Body of pancreas (tissue), 4 donors: ENCODE results near the gene PGC. TPM values are rescaled to one million over a fixed set of nuclear protein-coding genes. Genes with fewer than 3 reads are reported as not detected.

Experiments used
- ATAC-seq: fragments of 150-250 bp; one replicate; pipeline ENCODE4 v1.9.1; 2016
- DNase-seq, 4 donors: peaks; one replicate each; pipeline ENCODE4 v3.0.0-alpha.2; 2019
- H3K27ac ChIP-seq, 4 donors: fragments of 200-600 bp; sonication (generic); 1 replicate in 3 of 4; 2 replicates in 1 of 4; pipeline versions ENCODE4 v1.5.1 to v1.6.1; 2016 to 2019; ENCODE audit warnings: mild to moderate bottlenecking in 1 of 4, mixed read lengths in 1 of 4, moderate library complexity in 1 of 4
- H3K27me3 ChIP-seq, 2 donors: fragments of 200-600 bp; sonication (generic); one replicate each; pipeline ENCODE4 v1.6.0; 2016; ENCODE audit warnings: mild to moderate bottlenecking in 1 of 2
- H3K36me3 ChIP-seq, 2 donors: fragments of 200-600 bp; sonication (generic); replicated peaks in 1 of 2; 2 replicates each; pipeline ENCODE4 v1.5.1; 2016; ENCODE audit warnings: low read depth in 2 of 2; ENCODE audit not compliant: insufficient read depth in 1 of 2
- H3K4me1 ChIP-seq: fragments of 200-600 bp; sonication (generic); one replicate; pipeline ENCODE4 v1.6.0; 2016
- H3K4me3 ChIP-seq, 2 donors: fragments of 200-600 bp; sonication (generic); 1 replicate in 1 of 2; 2 replicates in 1 of 2; pipeline ENCODE4 v1.5.1; 2016 to 2019
- H3K9me3 ChIP-seq, 3 donors: fragments of 200-600 bp; sonication (generic); 1 replicate in 2 of 3; 2 replicates in 1 of 3; pipeline ENCODE4 v1.5.1; 2016
- POLR2A ChIP-seq, 3 donors: fragments of 450-650 bp; IDR thresholded peaks; one replicate each; pipeline ENCODE4 v1.6.1; 2016; ENCODE audit warnings: antibody characterized with exemption in 3 of 3, mild to moderate bottlenecking in 2 of 3
- WGBS, 2 donors: methylation state at CpG; one replicate each; pipeline ENCODE4 v1.1.5; 2017; 5-methylcytosine and 5-hydroxymethylcytosine counted together
- intact Hi-C: fragments of 100-400 bp; cut with DNase I; formaldehyde crosslinking; loops from one replicate; pipeline ENCODE4 v1.15.1; 2023
- total RNA-seq, 2 donors: library from RNA; depleted of rRNA; stranded (reverse); fragments of >200 nt; gene quantifications; one replicate each; pipeline ENCODE4 v1.1.0, GENCODE V29; 2016
- TF ChIP-seq, protein P1 (sequence below), 7 experiments: fragments of 450-650 bp in 4 of 7; fragments of 200-600 bp in 3 of 7; sonication (generic) in 3 of 7; IDR thresholded peaks; one replicate each; pipeline ENCODE4 v1.5.1; 2016 to 2019; ENCODE audit warnings: antibody characterized with exemption in 7 of 7

PGC gene
- total RNA-seq, 2 donors from 2014 or later: 48.8 to 91.1 TPM

GRCh38 chr6:41724586-41725501 is 22.4 kb downstream of the PGC start:
- DNase-seq: no peak
- no peaks in the 10 kb centered on the region for H3K27me3 ChIP-seq
- H3K36me3 ChIP-seq: no peaks in the 10 kb centered on the region
- H3K9me3 ChIP-seq: no peaks in the 10 kb centered on the region
- WGBS, 2 donors: 50 to 64% methylated on average over 8 to 12 of the region's 13 CpGs
- H3K27ac ChIP-seq: peak overlapping the region in 1 of 4 donors; percentile 63
- TF ChIP-seq POLR2A (IDR thresholded peaks at IDR 0.05): no peak
- TF ChIP-seq, protein P1, sequence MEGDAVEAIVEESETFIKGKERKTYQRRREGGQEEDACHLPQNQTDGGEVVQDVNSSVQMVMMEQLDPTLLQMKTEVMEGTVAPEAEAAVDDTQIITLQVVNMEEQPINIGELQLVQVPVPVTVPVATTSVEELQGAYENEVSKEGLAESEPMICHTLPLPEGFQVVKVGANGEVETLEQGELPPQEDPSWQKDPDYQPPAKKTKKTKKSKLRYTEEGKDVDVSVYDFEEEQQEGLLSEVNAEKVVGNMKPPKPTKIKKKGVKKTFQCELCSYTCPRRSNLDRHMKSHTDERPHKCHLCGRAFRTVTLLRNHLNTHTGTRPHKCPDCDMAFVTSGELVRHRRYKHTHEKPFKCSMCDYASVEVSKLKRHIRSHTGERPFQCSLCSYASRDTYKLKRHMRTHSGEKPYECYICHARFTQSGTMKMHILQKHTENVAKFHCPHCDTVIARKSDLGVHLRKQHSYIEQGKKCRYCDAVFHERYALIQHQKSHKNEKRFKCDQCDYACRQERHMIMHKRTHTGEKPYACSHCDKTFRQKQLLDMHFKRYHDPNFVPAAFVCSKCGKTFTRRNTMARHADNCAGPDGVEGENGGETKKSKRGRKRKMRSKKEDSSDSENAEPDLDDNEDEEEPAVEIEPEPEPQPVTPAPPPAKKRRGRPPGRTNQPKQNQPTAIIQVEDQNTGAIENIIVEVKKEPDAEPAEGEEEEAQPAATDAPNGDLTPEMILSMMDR (IDR thresholded peaks at IDR 0.05): no peak
- intact Hi-C loops: no loop called here
- no peak for ATAC-seq
- H3K4me3 ChIP-seq: no peak overlapping the region
- peaks cover 32% of the 10 kb centered on the region for H3K4me1 ChIP-seq

DNA sequence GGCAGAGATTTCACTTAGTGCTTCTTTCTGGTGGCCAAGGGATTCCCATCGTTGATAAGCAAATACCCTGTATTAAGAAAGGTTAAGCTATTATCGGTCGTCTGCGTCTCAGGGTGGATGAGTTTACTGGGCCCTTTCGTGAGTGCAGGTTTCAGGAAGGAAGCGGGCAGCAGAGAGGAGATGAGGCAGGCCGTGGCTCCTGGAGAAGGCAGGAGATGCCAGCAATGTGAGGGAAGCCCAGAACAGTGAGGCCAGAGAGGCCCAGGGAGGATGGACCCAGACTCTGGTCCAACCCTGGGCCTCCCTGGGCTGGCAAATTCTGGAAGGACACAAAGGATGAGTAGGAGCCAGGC is 23.0 kb downstream of the PGC start:
- no peak for TF ChIP-seq POLR2A (IDR thresholded peaks at IDR 0.05)
- TF ChIP-seq, protein P1 (IDR thresholded peaks at IDR 0.05): no peak
- Histone ChIP-seq H3K4me3 (no peak overlapping the region), H3K27ac (peak overlapping the region in 2 of 4 donors; percentile 27 to 63), H3K27me3 (no peaks in the 10 kb centered on the region), H3K4me1 (peaks cover 32% of the 10 kb centered on the region), H3K9me3 (no peaks in the 10 kb centered on the region), H3K36me3 (no peaks in the 10 kb centered on the region)
- DNase-seq (no peak), ATAC-seq (no peak)
- WGBS, 2 donors: 81 to 85% methylated on average over 7 of the region's 7 CpGs
- intact Hi-C loops: no loop called here

DNA sequence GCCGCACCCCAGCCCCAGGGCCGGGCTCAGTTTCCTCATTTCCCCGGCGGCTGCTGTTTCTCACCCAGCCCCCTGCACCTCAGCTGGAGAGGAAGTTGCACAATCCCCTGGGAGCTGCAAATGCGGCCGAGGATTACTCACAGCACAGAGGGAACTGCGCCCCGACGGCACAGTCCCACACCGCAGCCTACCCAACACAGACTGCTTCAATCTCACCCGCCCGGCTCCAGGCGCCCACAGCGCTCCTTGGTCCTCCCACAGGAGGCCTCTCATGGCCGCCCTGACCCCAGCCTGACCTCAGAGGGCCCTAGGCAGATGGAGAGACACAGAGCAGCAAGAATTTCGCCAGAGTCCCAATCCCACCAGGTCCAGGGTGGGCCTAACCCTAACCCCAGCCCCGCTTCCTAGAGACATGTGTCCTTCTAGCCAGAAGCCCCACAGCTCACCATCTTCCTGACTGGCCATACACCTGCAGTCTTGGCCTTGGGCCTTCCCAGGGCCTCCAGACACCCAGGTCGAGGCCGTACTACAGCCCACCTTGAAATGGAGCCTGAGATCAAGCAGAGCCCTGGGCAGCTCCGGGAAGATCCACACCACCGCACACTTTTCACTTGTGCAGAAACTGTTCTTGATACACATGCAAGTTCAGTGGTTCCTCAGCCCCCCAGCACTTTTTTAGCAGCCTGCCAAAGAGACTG is 23.5 kb downstream of the PGC start:
- no peaks in the 10 kb centered on the region for H3K9me3 ChIP-seq
- peaks cover 32% of the 10 kb centered on the region for H3K4me1 ChIP-seq
- peak in 1 of 3 donors; percentile 25 for TF ChIP-seq POLR2A (IDR thresholded peaks at IDR 0.05)
- TF ChIP-seq, protein P1 (IDR thresholded peaks at IDR 0.05): no peak
- H3K27me3 ChIP-seq: no peaks in the 10 kb centered on the region
- peak overlapping the region in 2 of 4 donors; percentile 27 to 63 for H3K27ac ChIP-seq
- peak; percentile 70 for ATAC-seq
- H3K36me3 ChIP-seq: no peaks in the 10 kb centered on the region
- peak; percentile 44 to 84 (median 50) for DNase-seq
- no peak overlapping the region for H3K4me3 ChIP-seq
- WGBS, 2 donors: 72 to 79% methylated on average over 19 to 21 of the region's 21 CpGs
- intact Hi-C loops: no loop called here

DNA sequence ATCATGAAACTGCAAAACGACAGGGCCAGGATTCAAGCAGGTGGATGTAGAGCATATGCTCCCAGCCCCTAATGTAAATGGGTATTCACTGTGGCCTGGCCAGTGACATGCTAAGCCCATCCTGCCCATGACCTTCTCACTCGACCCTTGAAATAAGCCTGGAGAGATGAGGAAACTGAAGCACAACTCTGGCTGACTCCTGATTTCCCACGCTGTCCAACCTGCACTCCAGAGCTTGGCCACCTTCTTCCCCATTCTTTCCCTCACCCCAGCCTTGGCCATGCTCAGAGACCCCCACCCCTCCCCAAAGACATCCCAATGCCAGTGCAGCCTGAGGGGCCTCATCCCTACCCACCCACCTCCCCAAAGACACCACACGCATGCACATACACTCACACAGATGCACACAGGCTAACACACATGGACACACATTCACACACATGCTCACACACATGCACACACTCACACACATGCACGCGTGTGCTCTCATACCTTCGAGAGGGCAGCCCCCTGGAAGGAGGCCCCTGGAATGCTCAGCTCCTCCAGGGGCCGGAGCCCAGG is 24.1 kb downstream of the PGC start:
- peaks cover 29% of the 10 kb centered on the region for H3K4me1 ChIP-seq
- TF ChIP-seq, protein P1 (IDR thresholded peaks at IDR 0.05): no peak
- intact Hi-C loops: no loop called here
- H3K9me3 ChIP-seq: no peaks in the 10 kb centered on the region
- peak overlapping the region in 2 of 4 donors; percentile 27 to 63 for H3K27ac ChIP-seq
- 65 to 71% methylated on average over 8 of the region's 8 CpGs for WGBS, 2 donors
- no peak for DNase-seq
- no peak for ATAC-seq
- H3K4me3 ChIP-seq: no peak overlapping the region
- H3K36me3 ChIP-seq: no peaks in the 10 kb centered on the region
- no peaks in the 10 kb centered on the region for H3K27me3 ChIP-seq
